KOPT-K1 (cell line): ENCODE measurements around the gene UBXN4.
"Not testable (repeated sequence)": the region's sequence is repeated elsewhere in the genome, so short reads cannot be mapped to it uniquely, and the experiment has no call there.

Experiments used
- H3K27ac ChIP-seq: fragments of 200-600 bp; sonication (generic); 2 replicates; pipeline ENCODE4 v1.5.1; 2016; ENCODE audit warnings: antibody characterized with exemption, mild to moderate bottlenecking, low read depth, low read length; ENCODE audit not compliant: poor library complexity, severe bottlenecking
- H3K36me3 ChIP-seq: fragments of 200-600 bp; sonication (generic); 2 replicates; pipeline ENCODE4 v1.5.1; 2017; ENCODE audit warnings: antibody characterized with exemption, mild to moderate bottlenecking, low read length, moderate library complexity; ENCODE audit not compliant: insufficient read depth
- H3K9me3 ChIP-seq: fragments of 200-600 bp; sonication (generic); 2 replicates; pipeline ENCODE4 v1.5.1; 2017; ENCODE audit warnings: antibody characterized with exemption, low read length, mild to moderate bottlenecking; ENCODE audit not compliant: insufficient read depth, poor library complexity, severe bottlenecking

The UBXN4 gene, protein sequence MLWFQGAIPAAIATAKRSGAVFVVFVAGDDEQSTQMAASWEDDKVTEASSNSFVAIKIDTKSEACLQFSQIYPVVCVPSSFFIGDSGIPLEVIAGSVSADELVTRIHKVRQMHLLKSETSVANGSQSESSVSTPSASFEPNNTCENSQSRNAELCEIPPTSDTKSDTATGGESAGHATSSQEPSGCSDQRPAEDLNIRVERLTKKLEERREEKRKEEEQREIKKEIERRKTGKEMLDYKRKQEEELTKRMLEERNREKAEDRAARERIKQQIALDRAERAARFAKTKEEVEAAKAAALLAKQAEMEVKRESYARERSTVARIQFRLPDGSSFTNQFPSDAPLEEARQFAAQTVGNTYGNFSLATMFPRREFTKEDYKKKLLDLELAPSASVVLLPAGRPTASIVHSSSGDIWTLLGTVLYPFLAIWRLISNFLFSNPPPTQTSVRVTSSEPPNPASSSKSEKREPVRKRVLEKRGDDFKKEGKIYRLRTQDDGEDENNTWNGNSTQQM

DNA sequence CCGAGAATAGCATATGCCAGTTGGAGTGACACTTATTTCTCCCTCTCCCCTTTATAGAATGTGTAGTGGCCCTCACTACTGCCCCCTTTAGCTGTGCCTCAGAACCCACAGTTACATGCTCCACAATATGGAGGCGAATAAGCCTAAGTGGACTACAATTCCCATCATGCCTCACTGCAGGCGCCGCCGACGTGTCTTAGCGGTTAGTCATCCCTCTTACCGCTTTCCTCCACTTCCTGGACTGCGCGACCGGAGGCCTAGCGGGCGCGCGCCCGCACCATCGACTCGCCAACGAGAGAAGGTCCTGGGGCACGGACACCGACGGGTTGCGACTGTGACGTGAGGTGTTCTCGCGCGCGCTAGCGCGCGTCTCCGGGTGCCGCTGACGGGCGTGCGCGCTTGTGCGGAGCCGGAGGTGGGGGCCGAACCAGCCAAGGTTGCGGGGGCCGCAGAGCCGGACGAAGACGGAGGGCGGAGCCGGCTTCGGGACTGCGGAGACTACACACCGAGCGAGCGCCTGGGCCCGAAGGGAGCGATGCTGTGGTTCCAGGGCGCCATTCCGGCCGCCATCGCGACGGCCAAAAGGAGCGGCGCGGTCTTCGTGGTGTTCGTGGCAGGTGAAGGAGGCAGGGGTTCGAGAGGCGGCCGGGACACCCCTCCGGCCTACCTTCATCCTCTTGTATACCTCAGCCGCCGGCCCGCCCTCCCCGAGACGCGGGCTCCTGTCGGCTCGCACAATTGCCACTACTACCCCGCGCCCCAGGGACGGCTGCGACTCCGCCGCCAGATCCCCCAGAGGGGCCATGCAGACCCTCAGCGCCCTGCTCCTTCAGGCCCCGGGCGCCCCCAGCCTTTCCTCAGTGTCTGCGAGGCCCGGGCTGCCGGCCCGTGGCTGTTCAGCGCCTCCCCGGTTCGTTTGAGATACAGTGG is at the start of gene UBXN4:
Gene UBXN4, plus strand, starts transcription at position 461 of the 930 bp plus-strand sequence. Its CDS starts 75 bp downstream, at position 536.
- Histone ChIP-seq H3K9me3 (no peaks in the 10 kb centered on the region), H3K36me3 (peaks cover 23% of the 10 kb centered on the region), H3K27ac (peak within 1 kb of the TSS; percentile 85)

GRCh38 chr2:135694711-135695110 is 46.9 kb upstream of the UBXN4 start:
- Histone ChIP-seq H3K36me3 (peaks cover 23% of the 10 kb centered on the region), H3K9me3 (no peaks in the 10 kb centered on the region), H3K27ac (no peak overlapping the region)

DNA sequence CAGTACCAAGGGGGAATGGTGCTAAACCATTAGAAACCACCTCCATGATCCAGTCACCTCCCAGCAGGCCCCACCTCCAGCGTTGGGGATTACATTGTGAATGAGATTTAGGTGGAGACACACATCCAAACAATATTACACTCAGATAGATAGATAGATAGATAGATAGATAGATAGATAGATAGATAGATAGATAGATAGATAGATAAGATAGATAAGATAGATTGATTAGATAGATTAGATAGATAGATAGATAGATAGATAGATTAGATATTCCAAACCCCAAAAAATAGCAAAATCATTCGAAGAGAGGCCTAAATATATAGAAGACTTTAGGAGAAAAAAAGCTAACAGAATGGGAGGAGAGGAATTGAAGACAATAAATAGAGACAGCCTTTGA is 42.8 kb upstream of the UBXN4 start:
- H3K9me3 ChIP-seq, result no peaks in the 10 kb centered on the region
- peaks cover 29% of the 10 kb centered on the region for H3K36me3 ChIP-seq
- no peak overlapping the region for H3K27ac ChIP-seq

DNA sequence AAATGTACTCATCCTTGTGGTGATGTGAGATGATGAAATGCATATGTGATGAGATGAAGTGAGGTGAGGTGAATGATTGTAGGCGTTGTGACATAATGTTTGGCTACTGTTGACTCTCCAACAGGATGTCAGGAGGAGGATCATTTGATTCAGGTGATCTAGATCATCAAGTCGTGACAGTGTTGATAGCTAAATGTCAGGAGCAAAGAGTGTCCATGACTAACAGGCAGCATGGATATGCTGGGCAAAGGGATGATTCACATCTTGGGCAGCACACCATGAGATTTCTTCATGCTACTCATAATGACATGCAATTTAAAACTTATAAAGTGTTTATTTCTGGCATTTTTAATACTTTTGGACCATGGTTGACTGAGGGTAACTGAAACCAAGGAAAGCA is 40.2 kb upstream of the UBXN4 start:
- Histone ChIP-seq H3K9me3 (no peaks in the 10 kb centered on the region), H3K36me3 (peaks cover 22% of the 10 kb centered on the region), H3K27ac (no peak overlapping the region)

- H3K36me3 ChIP-seq, result peaks cover 11% of the 10 kb centered on the region
- no peak overlapping the region for H3K27ac ChIP-seq
- no peaks in the 10 kb centered on the region for H3K9me3 ChIP-seq
Measured at GRCh38 chr2:135703300-135703699, 38.4 kb upstream of the UBXN4 start.

DNA sequence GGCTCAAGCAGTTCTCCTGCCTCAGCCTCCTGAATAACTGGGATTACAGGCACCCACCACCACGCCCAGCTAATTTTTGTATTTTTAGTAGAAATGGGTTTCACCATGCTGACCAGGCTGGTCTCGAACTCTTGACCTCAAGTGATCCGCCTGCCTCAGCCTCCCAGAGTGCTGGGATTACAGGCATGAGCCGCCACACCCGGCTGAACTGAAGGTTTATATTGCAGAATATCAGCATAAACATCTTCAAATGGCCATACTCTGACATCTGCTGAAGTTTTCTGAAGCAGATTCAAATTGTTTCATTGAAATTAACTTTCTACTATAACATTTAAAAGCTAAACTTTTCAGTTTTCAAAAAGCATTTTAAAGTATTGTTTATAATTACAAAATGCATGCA is 37.6 kb upstream of the UBXN4 start:
- not testable (repeated sequence) for H3K9me3 ChIP-seq, H3K27ac ChIP-seq
- H3K36me3 ChIP-seq, result peaks cover 16% of the 10 kb centered on the region

GRCh38 chr2:135708159-135708558 is 33.5 kb upstream of the UBXN4 start:
- peaks cover 40% of the 10 kb centered on the region for H3K36me3 ChIP-seq
- H3K27ac ChIP-seq, result no peak overlapping the region
- no peaks in the 10 kb centered on the region for H3K9me3 ChIP-seq

- H3K9me3 ChIP-seq, result no peaks in the 10 kb centered on the region
- H3K27ac ChIP-seq, result no peak overlapping the region
- H3K36me3 ChIP-seq, result peaks cover 53% of the 10 kb centered on the region
Measured at GRCh38 chr2:135709992-135710391, 31.7 kb upstream of the UBXN4 start.

DNA sequence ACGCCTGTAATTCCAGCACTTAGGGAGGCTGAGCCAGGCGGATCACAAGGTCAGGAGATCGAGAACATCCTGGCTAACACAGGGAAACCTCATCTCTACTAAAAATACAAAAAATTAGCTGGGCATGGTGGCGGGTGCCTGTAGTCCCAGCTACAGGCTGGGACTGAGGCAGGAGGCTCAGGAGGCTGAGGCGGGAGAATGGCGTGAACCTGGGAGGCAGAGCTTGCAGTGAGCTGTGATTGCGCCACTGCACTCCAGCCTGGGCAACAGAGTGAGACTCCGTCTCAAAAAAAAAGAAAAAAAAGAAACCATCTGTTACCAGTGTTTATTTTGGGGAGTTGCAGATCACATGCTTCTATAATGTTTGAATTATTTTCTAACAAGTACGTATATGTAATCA is 26.6 kb upstream of the UBXN4 start:
- not testable (repeated sequence) for H3K27ac ChIP-seq, H3K9me3 ChIP-seq
- peaks cover 78% of the 10 kb centered on the region for H3K36me3 ChIP-seq

GRCh38 chr2:135728064-135728743 is 13.5 kb upstream of the UBXN4 start:
- no peaks in the 10 kb centered on the region for H3K9me3 ChIP-seq
- H3K27ac ChIP-seq, result no peak overlapping the region
- H3K36me3 ChIP-seq, result peaks cover 33% of the 10 kb centered on the region

- H3K27ac ChIP-seq, result peak overlapping the region; percentile 29
- H3K9me3 ChIP-seq, result no peaks in the 10 kb centered on the region
- no peaks in the 10 kb centered on the region for H3K36me3 ChIP-seq
Measured at GRCh38 chr2:135732561-135732960, 9.1 kb upstream of the UBXN4 start.

GRCh38 chr2:135733045-135733444 is 8.6 kb upstream of the UBXN4 start:
- H3K27ac ChIP-seq, result peak overlapping the region; percentile 29
- no peaks in the 10 kb centered on the region for H3K9me3 ChIP-seq
- H3K36me3 ChIP-seq, result no peaks in the 10 kb centered on the region

DNA sequence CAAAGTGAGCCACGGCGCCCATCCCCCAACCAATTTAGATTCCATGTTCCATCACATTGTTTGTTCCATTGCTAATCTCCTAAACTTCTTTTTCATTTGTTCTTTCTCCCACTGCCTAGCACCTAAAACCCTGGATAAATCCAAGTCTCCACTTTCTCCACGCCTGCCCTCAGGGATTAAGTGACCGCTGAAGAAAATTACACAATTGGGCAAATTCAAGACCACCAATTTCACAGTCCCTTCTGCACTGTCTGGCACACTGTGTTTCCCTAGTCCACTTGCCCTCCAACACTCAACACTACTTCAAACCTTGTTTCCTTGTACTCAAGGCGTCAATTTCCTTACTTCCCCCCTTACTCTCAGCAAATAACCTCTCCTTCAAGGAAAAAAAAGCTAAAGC is 5.1 kb upstream of the UBXN4 start:
- Histone ChIP-seq H3K36me3 (no peaks in the 10 kb centered on the region), H3K9me3 (no peaks in the 10 kb centered on the region), H3K27ac (no peak overlapping the region)

DNA sequence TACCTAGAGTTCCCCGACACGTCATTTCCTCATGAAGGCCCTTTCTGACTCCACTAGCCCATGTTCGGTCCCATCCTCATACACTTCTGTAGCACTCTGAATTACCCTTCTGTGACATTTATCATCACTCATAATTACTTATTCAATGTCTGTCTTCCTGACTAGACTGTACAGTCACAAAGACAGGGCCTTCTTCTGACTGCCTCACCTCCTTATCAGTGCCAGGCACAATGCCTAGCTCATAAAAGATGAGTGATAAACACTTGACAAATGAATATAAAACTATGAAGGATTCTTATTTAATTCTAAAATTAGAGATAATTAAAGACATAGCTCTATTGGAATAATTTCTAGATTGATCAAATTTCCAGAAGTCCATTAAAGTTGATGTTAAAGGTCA is 1.4 kb upstream of the UBXN4 start:
- Histone ChIP-seq H3K27ac (no peak overlapping the region), H3K36me3 (peaks cover 8% of the 10 kb centered on the region), H3K9me3 (no peaks in the 10 kb centered on the region)

DNA sequence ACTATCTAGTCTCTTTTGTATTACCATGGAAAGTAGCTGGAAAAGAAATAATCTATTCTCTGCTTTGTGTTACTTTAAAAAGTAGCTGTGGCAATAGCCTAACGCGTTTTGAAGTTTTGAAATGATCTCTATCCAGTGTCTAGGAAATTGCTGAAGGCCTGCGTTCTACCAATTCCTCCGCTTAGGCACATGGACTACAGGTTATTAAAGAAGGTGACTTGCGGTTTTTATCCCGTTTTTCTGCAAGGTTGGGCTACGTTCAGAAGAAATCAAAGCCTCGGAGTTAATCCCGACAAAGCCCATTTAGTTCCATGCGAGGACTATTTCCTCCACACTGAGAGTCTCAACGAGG is 636 bp upstream of the UBXN4 start:
- Histone ChIP-seq H3K27ac (no peak overlapping the region), H3K9me3 (no peaks in the 10 kb centered on the region), H3K36me3 (peaks cover 17% of the 10 kb centered on the region)
